Muscle of arm (tissue), 12 donors: ENCODE results near the gene NPHS1. TPM values are rescaled to one million over a fixed set of nuclear protein-coding genes. Genes with fewer than 3 reads are reported as not detected.
"Not testable (repeated sequence)": the region's sequence is repeated elsewhere in the genome, so short reads cannot be mapped to it uniquely, and the experiment has no call there.

ENCODE experiments used
- DNase-seq: peaks from one replicate; pipeline ENCODE4 v3.0.0-alpha.2; 2013
- polyA plus RNA-seq, 12 donors: library from polyadenylated mRNA; unstranded; fragments of 120-200 nt; gene quantifications; one replicate each; pipeline ENCODE4 v1.2.1, GENCODE V29; 2013; ENCODE audit not compliant: insufficient read length in 12 of 12

NPHS1 gene
- polyA plus RNA-seq, 12 donors = 0.06 to 0.97 (median 0.29) TPM; not detected in 3

GRCh38 chr19:35879770-35880317 is 27.5 kb upstream of the NPHS1 start:
- peak; percentile 85 for DNase-seq

- DNase-seq = no peak
Observed at GRCh38 chr19:35879068-35879467, 26.8 kb upstream of the NPHS1 start.

- no peak for DNase-seq
Observed at GRCh38 chr19:35874392-35874930, 22.2 kb upstream of the NPHS1 start.

- DNase-seq = no peak
Observed at GRCh38 chr19:35872180-35872579, 19.9 kb upstream of the NPHS1 start.

- no peak for DNase-seq
Observed at GRCh38 chr19:35871611-35872010, 19.3 kb upstream of the NPHS1 start.

- no peak for DNase-seq
Observed at GRCh38 chr19:35870798-35871197, 18.5 kb upstream of the NPHS1 start.

- not testable (repeated sequence) for DNase-seq
Observed at GRCh38 chr19:35870124-35870736, 17.9 kb upstream of the NPHS1 start.

- DNase-seq = no peak
Observed at GRCh38 chr19:35869327-35870123, 17.2 kb upstream of the NPHS1 start.

- no peak for DNase-seq
Observed at GRCh38 chr19:35868823-35869326, 16.6 kb upstream of the NPHS1 start.

GRCh38 chr19:35868172-35868822 is 16.0 kb upstream of the NPHS1 start, which contains the start of gene APLP1:
Gene APLP1 (plus strand): TSS chr19:35868574. CDS start chr19:35868637, 63 bp downstream.
- no peak for DNase-seq

- no peak for DNase-seq
Observed at GRCh38 chr19:35863018-35863417, 10.7 kb upstream of the NPHS1 start.

GRCh38 chr19:35862528-35862927 is 10.2 kb upstream of the NPHS1 start:
- no peak for DNase-seq

- no peak for DNase-seq
Observed at GRCh38 chr19:35861640-35862160, 9.4 kb upstream of the NPHS1 start.

- DNase-seq = no peak
Observed at GRCh38 chr19:35860818-35861639, 8.7 kb upstream of the NPHS1 start.

GRCh38 chr19:35860436-35860817 is 8.1 kb upstream of the NPHS1 start:
- DNase-seq = no peak

GRCh38 chr19:35859414-35859813 is 7.1 kb upstream of the NPHS1 start:
- no peak for DNase-seq

GRCh38 chr19:35858311-35858710 is 6.0 kb upstream of the NPHS1 start:
- no peak for DNase-seq

GRCh38 chr19:35856546-35857149 is 4.3 kb upstream of the NPHS1 start, which contains the start of gene KIRREL2:
Gene KIRREL2 (plus strand): TSS chr19:35856911. CDS start chr19:35857120, 209 bp downstream.
- DNase-seq = no peak

GRCh38 chr19:35853038-35853756 is 893 bp upstream of the NPHS1 start:
- no peak for DNase-seq
